ENCODE measurements around the gene PPDPF. TPM values are rescaled to one million over a fixed set of nuclear protein-coding genes. Genes with fewer than 3 reads are reported as not detected.

PPDPF gene
- total and polyA plus RNA-seq, 8 donors, result 155 to 662 (median 277) TPM

DNA sequence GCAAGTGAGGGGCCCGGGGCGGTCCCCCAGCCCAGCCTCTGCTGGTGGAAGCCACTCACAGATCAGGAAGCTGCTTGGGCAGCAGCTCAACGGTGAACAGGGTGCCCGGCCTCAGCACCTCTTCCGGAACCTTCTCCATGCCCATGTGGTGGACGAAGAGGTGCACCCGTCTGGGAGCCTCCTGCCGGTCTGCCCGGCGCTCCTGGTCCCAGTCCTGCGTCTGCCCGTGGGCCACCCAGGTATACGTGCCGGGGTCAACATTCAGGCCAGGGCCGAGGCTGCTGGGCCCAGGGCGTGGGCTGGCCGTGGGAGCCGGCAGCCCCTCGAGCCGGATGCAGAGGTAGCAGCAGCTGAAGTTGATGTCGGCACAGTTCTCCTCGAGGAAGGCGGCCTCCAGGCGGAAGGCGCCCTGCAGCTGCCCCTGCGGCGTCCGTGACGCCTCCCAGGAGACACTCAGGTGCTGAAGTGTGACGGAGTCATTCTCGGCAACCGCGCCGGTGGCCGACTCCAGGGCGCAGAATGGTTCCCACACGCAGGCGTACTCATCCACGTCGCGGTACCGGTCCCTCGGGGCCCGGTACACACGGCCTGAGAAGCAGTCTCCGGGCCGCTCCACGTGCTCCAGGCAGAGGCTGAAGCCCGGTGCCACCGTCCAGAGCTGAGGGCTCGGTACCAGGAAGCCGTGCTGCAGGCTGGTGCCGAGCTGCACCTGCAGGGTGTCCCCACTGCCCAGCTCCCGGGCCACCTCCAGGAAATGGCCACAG is 42.1 kb downstream of the PPDPF start:
- H3K4me1 ChIP-seq, result peaks cover 0 to 7% of the 10 kb centered on the region in 2 donors
- H3K27me3 ChIP-seq, result peaks cover 0 to 23% of the 10 kb centered on the region in 2 donors
- no peaks in the 10 kb centered on the region for H3K9me3 ChIP-seq
- ATAC-seq (no peak), DNase-seq (no peak)
- H3K27ac ChIP-seq, result no peak overlapping the region
- intact Hi-C loops (cut with DNase I), result no loop called here
- H3K4me3 ChIP-seq, result no peak overlapping the region
- H3K36me3 ChIP-seq, result peaks cover 0 to 97% of the 10 kb centered on the region in 2 donors
- TF ChIP-seq, protein P1, sequence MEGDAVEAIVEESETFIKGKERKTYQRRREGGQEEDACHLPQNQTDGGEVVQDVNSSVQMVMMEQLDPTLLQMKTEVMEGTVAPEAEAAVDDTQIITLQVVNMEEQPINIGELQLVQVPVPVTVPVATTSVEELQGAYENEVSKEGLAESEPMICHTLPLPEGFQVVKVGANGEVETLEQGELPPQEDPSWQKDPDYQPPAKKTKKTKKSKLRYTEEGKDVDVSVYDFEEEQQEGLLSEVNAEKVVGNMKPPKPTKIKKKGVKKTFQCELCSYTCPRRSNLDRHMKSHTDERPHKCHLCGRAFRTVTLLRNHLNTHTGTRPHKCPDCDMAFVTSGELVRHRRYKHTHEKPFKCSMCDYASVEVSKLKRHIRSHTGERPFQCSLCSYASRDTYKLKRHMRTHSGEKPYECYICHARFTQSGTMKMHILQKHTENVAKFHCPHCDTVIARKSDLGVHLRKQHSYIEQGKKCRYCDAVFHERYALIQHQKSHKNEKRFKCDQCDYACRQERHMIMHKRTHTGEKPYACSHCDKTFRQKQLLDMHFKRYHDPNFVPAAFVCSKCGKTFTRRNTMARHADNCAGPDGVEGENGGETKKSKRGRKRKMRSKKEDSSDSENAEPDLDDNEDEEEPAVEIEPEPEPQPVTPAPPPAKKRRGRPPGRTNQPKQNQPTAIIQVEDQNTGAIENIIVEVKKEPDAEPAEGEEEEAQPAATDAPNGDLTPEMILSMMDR (IDR thresholded peaks at IDR 0.05), result no peak

- intact Hi-C loops (cut with DNase I), result no loop called here
- DNase-seq, result no peak
- Histone ChIP-seq H3K4me3 (no peak overlapping the region), H3K27ac (no peak overlapping the region), H3K36me3 (peaks cover 0 to 97% of the 10 kb centered on the region in 2 donors), H3K9me3 (no peaks in the 10 kb centered on the region), H3K27me3 (peaks cover 0 to 23% of the 10 kb centered on the region in 2 donors), H3K4me1 (peaks cover 0 to 14% of the 10 kb centered on the region in 2 donors)
- TF ChIP-seq, protein P1 (IDR thresholded peaks at IDR 0.05), result no peak
- ATAC-seq, result no peak
Measured at GRCh38 chr20:63563225-63563935, 42.8 kb downstream of the PPDPF start.

DNA sequence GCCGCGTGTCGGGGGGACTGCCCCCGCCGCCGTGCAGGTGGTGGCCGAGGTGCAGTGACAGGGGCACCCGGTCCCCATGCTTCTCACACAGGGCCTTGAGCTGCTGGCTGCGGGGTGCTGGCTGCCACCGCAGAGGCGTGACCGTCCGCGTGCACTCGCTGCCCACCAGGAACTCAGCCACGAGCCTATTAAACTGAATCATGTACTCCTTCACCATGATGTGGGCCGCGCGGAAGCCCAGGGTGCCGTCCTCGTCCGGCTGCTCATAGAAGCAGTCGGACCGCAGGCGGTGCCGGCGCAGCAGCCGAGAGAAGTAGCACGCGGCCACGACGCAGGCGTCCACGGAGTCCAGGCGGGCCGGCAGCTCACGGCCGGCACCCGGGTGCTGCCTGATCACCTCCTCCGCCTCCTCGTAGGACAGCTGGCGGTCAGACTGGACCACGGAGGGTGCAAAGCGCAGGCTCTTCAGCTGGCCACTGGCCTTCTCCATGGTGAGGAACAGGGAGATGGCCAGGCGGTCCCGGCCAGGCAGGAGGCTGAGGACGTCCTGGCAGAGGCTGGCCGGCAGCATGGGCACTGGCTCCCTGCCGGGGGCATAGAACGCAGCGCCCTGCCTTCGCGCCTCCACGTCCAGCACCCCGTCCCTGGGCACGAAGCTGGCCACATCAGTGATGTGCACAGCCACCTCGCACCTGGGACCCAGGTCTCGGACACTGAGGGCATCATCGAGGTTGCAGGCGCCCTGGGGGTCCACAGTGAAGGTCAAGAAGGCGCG is 43.7 kb downstream of the PPDPF start:
- Histone ChIP-seq H3K27ac (no peak overlapping the region), H3K36me3 (peaks cover 0 to 95% of the 10 kb centered on the region in 2 donors), H3K9me3 (no peaks in the 10 kb centered on the region), H3K27me3 (peaks cover 0 to 23% of the 10 kb centered on the region in 2 donors), H3K4me3 (no peak overlapping the region), H3K4me1 (peaks cover 0 to 23% of the 10 kb centered on the region in 2 donors)
- TF ChIP-seq, protein P1 (IDR thresholded peaks at IDR 0.05), result no peak
- no peak for ATAC-seq
- DNase-seq, result no peak
- intact Hi-C loops (cut with DNase I), result no loop called here

DNA sequence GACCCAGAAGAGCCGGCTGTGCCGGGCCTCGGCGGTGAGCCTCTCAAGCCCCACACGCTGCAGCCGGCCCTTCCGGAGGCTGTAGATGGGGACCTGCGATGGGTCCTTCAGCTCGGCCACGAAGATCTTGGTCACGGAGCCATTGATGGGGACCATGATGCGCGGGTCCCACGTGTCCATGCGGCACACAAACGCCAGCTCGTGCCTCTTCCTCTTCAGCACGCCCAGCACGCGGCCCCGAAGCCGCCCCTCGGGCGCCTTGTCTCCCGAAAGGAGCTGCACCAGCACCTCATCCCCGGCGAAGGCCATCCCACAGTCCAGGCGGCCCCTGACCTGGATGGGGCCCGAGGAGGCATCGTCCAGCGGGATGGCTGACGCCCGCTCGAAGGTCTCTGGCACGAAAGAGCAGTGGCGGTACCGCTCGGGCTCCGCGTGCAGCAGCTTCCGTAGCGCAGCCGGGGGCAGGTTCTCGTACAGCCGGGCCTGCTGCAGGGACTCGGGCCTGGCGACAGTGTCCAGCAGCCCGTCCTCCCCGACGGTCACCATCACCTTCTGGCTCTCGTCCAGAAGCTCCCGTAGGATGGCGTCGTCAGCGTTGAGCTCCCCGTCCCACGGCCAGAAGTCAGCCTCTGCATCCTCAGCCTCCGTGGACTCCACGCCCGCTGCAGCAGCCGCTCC is 44.6 kb downstream of the PPDPF start:
- intact Hi-C loops (cut with DNase I), result no loop called here
- H3K27me3 ChIP-seq, result peaks cover 0 to 29% of the 10 kb centered on the region in 2 donors
- H3K36me3 ChIP-seq, result peaks cover 0 to 96% of the 10 kb centered on the region in 2 donors
- H3K27ac ChIP-seq, result no peak overlapping the region
- no peak overlapping the region for H3K4me3 ChIP-seq
- peaks cover 0 to 32% of the 10 kb centered on the region in 2 donors for H3K4me1 ChIP-seq
- no peaks in the 10 kb centered on the region for H3K9me3 ChIP-seq
- TF ChIP-seq, protein P1 (IDR thresholded peaks at IDR 0.05), result no peak
- ATAC-seq (no peak), DNase-seq (no peak)
